SK-N-MC (cell line): ENCODE measurements around the gene RIT1.

ENCODE experiments used
- DNase-seq: peaks from one replicate; pipeline ENCODE4 v3.0.0-alpha.2; 2011; ENCODE audit warnings: low read depth, low spot score
- H3K27ac ChIP-seq: fragments of 200-600 bp; sonication (generic); 2 replicates; pipeline ENCODE4 v1.5.1; 2016; ENCODE audit warnings: mixed run types
- H3K36me3 ChIP-seq: fragments of 200-600 bp; sonication (generic); 2 replicates; pipeline ENCODE4 v1.6.1; 2017; ENCODE audit warnings: antibody characterized with exemption, low read length, mixed read lengths; ENCODE audit not compliant: insufficient read depth
- H3K4me3 ChIP-seq: fragments of 200-600 bp; sonication (generic); 2 replicates; pipeline ENCODE4 v1.5.1; 2016
- H3K9ac ChIP-seq: fragments of 200-600 bp; sonication (generic); 2 replicates; pipeline ENCODE4 v1.8.0; 2017; ENCODE audit warnings: mixed run types, mixed read lengths; ENCODE audit not compliant: insufficient read length
- H3K9me3 ChIP-seq: fragments of 200-600 bp; sonication (generic); 2 replicates; pipeline ENCODE4 v1.6.1; 2017; ENCODE audit warnings: low read depth, mild to moderate bottlenecking, antibody characterized with exemption, low read length, moderate library complexity, mixed read lengths
- EZH2 ChIP-seq: fragments of 200-600 bp; sonication (generic); IDR thresholded peaks from one replicate; pipeline ENCODE4 v1.6.1; 2017; ENCODE audit warnings: antibody characterized with exemption
- FOXP2 ChIP-seq: optimal IDR thresholded peaks from 2 replicates; pipeline ENCODE3; 2011; ENCODE audit warnings: mild to moderate bottlenecking, moderate library complexity; ENCODE audit not compliant: insufficient read depth; ENCODE audit errors: extremely low read length, control extremely low read depth
- POLR2AphosphoS5 ChIP-seq: IDR thresholded peaks from 2 replicates; pipeline ENCODE4 v1.6.1; 2012; ENCODE audit warnings: mild to moderate bottlenecking, low read depth, low read length, borderline replicate concordance

Gene RIT1

DNA sequence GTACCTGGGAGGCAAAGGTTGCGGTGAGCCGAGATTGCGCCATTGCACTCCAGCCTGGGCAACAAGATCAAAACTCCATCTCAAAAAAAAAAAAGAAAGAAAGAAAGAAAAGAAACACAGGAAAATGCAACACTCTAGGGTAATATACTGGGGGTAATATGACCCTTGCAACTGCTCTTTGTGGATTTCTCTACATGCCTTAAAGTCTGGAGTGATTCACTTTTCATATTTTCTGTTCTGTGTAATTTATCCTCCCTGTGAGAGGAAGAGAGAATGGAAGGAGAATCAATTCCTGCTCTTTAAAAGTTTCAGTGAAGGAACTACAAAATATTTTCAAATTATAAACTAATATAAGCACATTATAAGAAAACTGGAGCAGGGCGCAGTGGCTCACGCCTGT lies 22.7 kb downstream of the RIT1 start:
- H3K36me3 ChIP-seq: no peaks in the 10 kb centered on the region

DNA sequence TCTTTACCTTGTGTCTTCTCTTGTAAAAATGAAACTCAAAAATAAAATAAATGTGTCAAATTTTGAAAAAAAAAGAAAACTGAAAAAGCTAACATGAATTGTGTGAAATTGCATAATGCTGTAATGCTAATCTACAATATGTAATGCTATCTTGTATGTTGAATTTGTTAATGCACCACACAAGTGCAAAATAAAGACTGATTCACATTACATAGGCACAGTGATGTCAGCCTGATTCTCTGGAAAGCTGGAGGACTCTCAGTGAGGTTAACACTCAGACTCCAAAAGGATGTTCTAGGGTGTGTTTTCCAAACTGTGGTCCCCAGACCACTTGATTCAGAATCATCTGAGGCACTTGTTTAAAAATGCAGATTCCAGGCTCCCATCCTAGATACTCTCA lies 26.2 kb downstream of the RIT1 start:
- H3K36me3 ChIP-seq: no peaks in the 10 kb centered on the region
- TF ChIP-seq FOXP2: no peak
- TF ChIP-seq POLR2AphosphoS5: no peak
- no peak for TF ChIP-seq EZH2
- H3K9ac ChIP-seq: no peak overlapping the region
- no peak for DNase-seq
- no peak overlapping the region for H3K4me3 ChIP-seq
- H3K27ac ChIP-seq: no peak overlapping the region
- H3K9me3 ChIP-seq: no peaks in the 10 kb centered on the region

More for the DNA sequence above, 22.7 kb downstream of the RIT1 start:
- no peaks in the 10 kb centered on the region for H3K9me3 ChIP-seq
- TF ChIP-seq POLR2AphosphoS5 (no peak), FOXP2 (no peak), EZH2 (no peak)
- H3K27ac ChIP-seq: no peak overlapping the region
- no peak overlapping the region for H3K4me3 ChIP-seq
- H3K9ac ChIP-seq: no peak overlapping the region
- DNase-seq: no peak

DNA sequence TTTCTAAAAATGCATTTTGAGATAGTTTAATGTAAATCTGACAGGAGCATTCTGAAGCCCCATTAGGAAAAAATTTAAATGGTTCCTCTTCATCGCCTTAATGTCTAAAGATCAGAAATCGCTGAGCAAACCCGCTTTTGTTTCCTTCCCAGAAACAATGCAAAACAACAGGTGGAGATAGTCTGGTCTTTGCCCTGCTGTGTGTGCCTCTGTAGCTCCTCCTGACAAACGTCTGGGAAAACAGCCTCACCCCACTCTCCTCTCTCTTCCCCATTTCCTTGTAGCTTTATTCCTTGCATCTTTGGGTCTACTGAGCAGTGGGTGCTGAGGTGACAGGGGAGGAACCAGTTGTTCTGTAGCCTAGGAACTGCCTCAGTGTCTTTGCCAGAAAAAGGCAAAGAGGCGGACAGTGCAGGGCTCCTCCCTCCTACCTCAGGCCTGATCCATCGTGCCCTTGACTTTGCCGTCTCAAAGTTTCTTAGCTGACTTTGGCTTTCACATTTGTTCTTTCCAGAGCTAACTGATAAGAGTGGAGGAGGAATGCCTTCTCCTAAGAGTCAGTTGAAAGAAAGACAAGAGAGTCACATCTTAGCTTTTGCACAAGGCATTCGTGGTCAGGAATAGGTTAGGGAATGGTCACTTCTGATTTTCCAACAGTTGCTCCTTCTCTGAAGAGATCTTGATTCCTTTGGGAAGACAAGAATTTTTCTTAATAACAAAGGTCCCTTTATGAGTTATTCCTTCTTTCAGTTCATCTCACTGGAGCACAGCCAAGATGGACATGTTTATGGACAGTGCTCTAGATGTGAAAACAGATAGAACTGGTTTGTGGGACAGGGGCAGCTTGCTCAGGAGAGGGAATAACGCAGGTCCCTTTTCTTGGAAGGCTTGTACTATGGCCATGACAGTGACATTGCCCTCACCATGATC lies 26.9 kb downstream of the RIT1 start:
- Histone ChIP-seq H3K9me3 (no peaks in the 10 kb centered on the region), H3K9ac (no peak overlapping the region), H3K4me3 (no peak overlapping the region), H3K36me3 (no peaks in the 10 kb centered on the region), H3K27ac (no peak overlapping the region)
- TF ChIP-seq FOXP2 (no peak), EZH2 (no peak), POLR2AphosphoS5 (no peak)
- no peak for DNase-seq

DNA sequence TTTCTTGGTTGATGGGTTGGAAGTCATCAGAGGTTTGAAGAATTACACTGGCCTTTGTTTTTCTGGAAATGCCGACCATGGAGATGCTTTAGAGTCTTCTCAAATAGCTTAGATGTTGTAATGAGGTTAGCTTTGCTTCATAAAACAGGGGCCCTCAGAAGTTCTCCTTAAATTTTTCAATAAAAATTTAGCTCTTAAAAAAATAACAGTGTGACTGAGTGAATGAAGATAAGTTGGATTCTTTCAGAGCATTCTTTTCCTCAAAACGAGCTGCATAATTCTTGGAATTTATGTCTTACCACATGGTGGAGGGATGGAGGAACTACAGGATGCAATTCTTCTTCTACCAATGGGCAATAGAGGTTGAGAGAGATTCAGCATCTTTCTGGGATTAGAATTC lies 28.4 kb downstream of the RIT1 start:
- TF ChIP-seq EZH2 (no peak), FOXP2 (no peak)
- Histone ChIP-seq H3K9me3 (no peaks in the 10 kb centered on the region), H3K27ac (no peak overlapping the region), H3K9ac (no peak overlapping the region), H3K4me3 (no peak overlapping the region), H3K36me3 (no peaks in the 10 kb centered on the region)
- no peak for DNase-seq

DNA sequence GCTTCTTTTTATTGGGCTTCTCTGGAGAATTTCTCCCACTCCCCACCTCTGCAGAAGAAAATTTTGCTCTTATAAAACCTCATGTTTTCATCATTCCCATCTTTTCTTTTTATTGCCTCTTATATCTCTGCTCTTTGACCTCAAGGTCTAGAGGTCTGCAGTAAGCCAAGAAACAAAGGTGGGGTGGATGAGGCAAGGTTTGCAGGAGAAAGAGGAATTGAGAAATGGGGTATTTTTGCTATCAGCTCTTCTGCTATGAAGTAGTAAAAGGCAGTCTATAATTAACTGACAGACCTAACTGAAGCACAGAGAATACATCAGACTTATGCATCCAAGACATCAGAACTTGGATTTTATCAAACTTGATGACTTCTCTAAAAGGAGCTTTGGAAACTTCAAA lies 28.9 kb downstream of the RIT1 start:
- TF ChIP-seq POLR2AphosphoS5: no peak
- TF ChIP-seq EZH2: no peak
- no peak for TF ChIP-seq FOXP2
- H3K27ac ChIP-seq: no peak overlapping the region
- no peaks in the 10 kb centered on the region for H3K9me3 ChIP-seq
- no peaks in the 10 kb centered on the region for H3K36me3 ChIP-seq
- H3K4me3 ChIP-seq: no peak overlapping the region
- H3K9ac ChIP-seq: no peak overlapping the region
- DNase-seq: no peak

DNA sequence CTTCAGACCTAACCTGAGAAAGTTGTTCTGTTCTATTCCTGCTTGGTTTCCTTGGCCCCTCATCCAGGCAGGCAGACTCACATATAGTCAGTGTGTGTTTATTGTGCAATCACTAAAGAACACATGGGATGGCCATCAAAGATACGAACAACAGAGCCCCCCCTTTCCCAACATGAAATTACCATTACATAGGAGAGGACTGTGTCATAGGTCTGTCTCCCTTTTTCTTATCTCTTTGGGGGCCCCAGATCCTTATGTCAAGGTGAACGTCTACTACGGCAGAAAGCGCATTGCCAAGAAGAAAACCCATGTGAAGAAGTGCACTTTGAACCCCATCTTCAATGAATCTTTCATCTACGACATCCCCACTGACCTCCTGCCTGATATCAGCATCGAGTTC lies 30.2 kb downstream of the RIT1 start:
- no peak for DNase-seq
- Histone ChIP-seq H3K9ac (no peak overlapping the region), H3K9me3 (no peaks in the 10 kb centered on the region), H3K36me3 (no peaks in the 10 kb centered on the region), H3K4me3 (no peak overlapping the region), H3K27ac (no peak overlapping the region)
- TF ChIP-seq FOXP2: no peak
- no peak for TF ChIP-seq EZH2
- no peak for TF ChIP-seq POLR2AphosphoS5

DNA sequence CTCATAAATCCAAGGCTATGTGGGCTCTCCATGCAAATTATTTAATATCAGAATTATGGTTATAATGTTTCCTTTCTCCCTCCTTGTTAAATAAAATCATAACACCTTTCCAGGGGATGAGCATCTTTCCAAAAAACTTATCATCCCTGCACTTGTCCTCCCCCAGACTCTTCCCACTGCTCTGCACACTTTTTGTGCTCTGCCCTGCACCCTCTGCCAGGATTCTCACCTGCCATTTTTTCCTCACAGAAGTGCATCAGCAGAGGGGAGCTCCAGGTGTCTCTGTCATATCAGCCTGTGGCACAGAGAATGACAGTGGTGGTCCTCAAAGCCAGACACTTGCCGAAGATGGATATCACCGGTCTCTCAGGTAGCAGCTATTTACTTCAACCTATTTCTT lies 30.9 kb downstream of the RIT1 start:
- no peaks in the 10 kb centered on the region for H3K36me3 ChIP-seq
- no peak overlapping the region for H3K4me3 ChIP-seq
- H3K9me3 ChIP-seq: no peaks in the 10 kb centered on the region
- no peak for DNase-seq
- H3K27ac ChIP-seq: no peak overlapping the region
- no peak overlapping the region for H3K9ac ChIP-seq
- TF ChIP-seq EZH2 (no peak), POLR2AphosphoS5 (no peak), FOXP2 (no peak)

DNA sequence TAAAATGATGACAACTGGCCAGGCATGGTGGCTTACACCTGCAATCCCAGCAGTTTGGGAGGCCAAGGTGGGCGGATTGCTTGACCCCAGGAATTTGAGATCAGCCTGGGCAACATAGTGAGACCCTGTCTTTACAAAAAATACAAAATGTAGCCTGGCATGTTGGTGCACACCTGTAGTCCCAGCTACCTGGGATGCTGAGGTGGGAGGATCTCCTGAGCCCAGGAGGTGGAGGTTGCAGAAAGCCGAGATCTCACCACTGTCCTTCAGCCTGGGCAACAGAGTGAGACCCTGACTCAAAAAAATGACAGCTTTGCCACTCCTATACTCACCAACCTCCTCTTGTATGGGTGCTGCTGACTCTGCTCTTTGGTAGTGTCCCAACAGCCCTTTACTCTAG lies 33.2 kb downstream of the RIT1 start:
- H3K36me3 ChIP-seq: no peaks in the 10 kb centered on the region
- no peak overlapping the region for H3K9ac ChIP-seq
- TF ChIP-seq EZH2 (no peak), FOXP2 (no peak), POLR2AphosphoS5 (no peak)
- H3K27ac ChIP-seq: no peak overlapping the region
- H3K4me3 ChIP-seq: no peak overlapping the region
- DNase-seq: no peak
- H3K9me3 ChIP-seq: no peaks in the 10 kb centered on the region

DNA sequence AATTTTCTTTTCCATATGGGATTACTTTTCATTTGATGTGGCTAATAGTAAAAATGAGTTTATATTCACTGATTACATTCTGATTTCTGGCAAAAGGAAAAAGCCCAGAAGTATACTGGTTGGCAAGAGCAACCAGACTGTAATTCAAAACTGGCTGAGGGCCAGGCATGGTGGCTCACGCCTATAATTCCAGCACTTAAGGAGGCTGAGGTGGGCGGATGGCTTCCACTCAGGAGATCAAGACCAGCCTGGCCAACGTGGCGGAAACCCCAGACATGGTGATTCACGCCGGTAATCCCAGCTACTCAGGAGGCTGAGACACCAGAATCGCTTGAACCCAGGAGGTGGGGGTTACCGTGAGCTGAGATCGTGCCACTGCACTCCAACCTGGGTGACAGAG lies 37.3 kb downstream of the RIT1 start:
- Histone ChIP-seq H3K4me3 (no peak overlapping the region), H3K27ac (no peak overlapping the region), H3K9me3 (no peaks in the 10 kb centered on the region), H3K9ac (no peak overlapping the region), H3K36me3 (no peaks in the 10 kb centered on the region)
- TF ChIP-seq POLR2AphosphoS5: no peak
- TF ChIP-seq EZH2: no peak
- no peak for TF ChIP-seq FOXP2
- DNase-seq: no peak
